Adrenal gland (tissue), 12 donors: ENCODE measurements around the gene TAF13. TPM values are rescaled to one million over a fixed set of nuclear protein-coding genes. Genes with fewer than 3 reads are reported as not detected.

Experiments
- DNase-seq, 7 donors: peaks; one replicate each; pipeline ENCODE4 v3.0.0-alpha.2; 2019 to 2020
- H3K27ac ChIP-seq, 5 donors: fragments of 200-600 bp; sonication (generic) in 4 of 5; 1 replicate in 3 of 5; 2 replicates in 2 of 5; pipeline versions ENCODE4 v1.5.1 to v1.8.0; 2016 to 2020; ENCODE audit warnings: mild to moderate bottlenecking in 1 of 5
- H3K27me3 ChIP-seq: fragments of 200-600 bp; 2 replicates; pipeline ENCODE4 v1.8.0; 2021
- H3K36me3 ChIP-seq, 2 donors: fragments of 200-600 bp; replicated peaks in 1 of 2; 1 replicate in 1 of 2; 2 replicates in 1 of 2; pipeline versions ENCODE4 v1.5.1 to v1.8.0; 2018 to 2022
- H3K4me1 ChIP-seq, 2 donors: fragments of 200-600 bp; replicated peaks in 1 of 2; 1 replicate in 1 of 2; 2 replicates in 1 of 2; pipeline versions ENCODE4 v1.5.1 to v1.8.0; 2018 to 2021
- H3K4me3 ChIP-seq, 4 donors: fragments of 200-600 bp; sonication (generic) in 3 of 4; one replicate each; pipeline ENCODE4 v1.5.1; 2016 to 2018
- H3K9me3 ChIP-seq, 3 donors: fragments of 200-600 bp; sonication (generic) in 1 of 3; replicated peaks in 1 of 3; 1 replicate in 2 of 3; 2 replicates in 1 of 3; pipeline versions ENCODE4 v1.5.1 to v1.8.0; 2016 to 2021
- POLR2A ChIP-seq, 2 donors: fragments of 450-650 bp; IDR thresholded peaks; one replicate each; pipeline ENCODE4 v1.6.1; 2017; ENCODE audit warnings: antibody characterized with exemption in 2 of 2, mild to moderate bottlenecking in 2 of 2, moderate library complexity in 1 of 2
- WGBS, 4 donors: extraction: QIAGEN DNeasy Blood & Tissue Kit in 2 of 4; methylation state at CpG; one replicate each; pipeline versions ENCODE4 v1.1.5 to v1.1.7; 2013 to 2017; 5-methylcytosine and 5-hydroxymethylcytosine counted together
- intact Hi-C, 2 donors: fragments of 100-400 bp; cut with DNase I; formaldehyde crosslinking; loops; one replicate each; pipeline versions ENCODE4 v1.14.1 to v1.15.0; 2022 to 2023
- polyA plus RNA-seq, 3 donors: library from polyadenylated mRNA; stranded (reverse); fragments of 200-250 nt in 2 of 3; fragments of 350-450 nt in 1 of 3; fragmentation: Illumina TruSeq in 1 of 3; extraction: RNeasy Lipid Tissue Mini Kit (QIAGEN cat#74804) in 1 of 3; gene quantifications; one replicate each; pipeline ENCODE4 v1.2.3, GENCODE V29; 2013 to 2014
- total RNA-seq, 9 donors: library from RNA; depleted of rRNA in 4 of 9; stranded (reverse); fragments of >200 nt in 4 of 9; fragments of 120-200 nt in 1 of 9; fragmentation: NEBNext Ultra II Directional in 1 of 9; extraction: Animal tissue kit (Norgen Biotek cat#: 25700) in 1 of 9; gene quantifications; one replicate each; pipeline versions ENCODE4 v1.1.0 to v1.2.4, GENCODE V29; 2013 to 2023
- TF ChIP-seq, protein P1 (sequence below), 6 experiments: fragments of 450-650 bp in 4 of 6; fragments of 200-600 bp in 2 of 6; sonication (generic) in 1 of 6; IDR thresholded peaks; 1 replicate in 5 of 6; 2 replicates in 1 of 6; pipeline versions ENCODE4 v1.5.1 to v1.8.0; 2016 to 2021; ENCODE audit warnings: antibody characterized with exemption in 6 of 6, mild to moderate bottlenecking in 2 of 6, moderate library complexity in 1 of 6
- donor health status: healthy with polysubstance abuse.
- donor health status: Bipolar disorder and iron deficiency.
- donor health status: DM: yes; HTN: yes; CAD: no.
- donor health status: DM: no; HTN: no; CAD: no.
- donor health status: DM: no; HTN: no; CAD: no.
- donor health status: DM: yes; HTN: yes; CAD: no.

TAF13 gene
- total and polyA plus RNA-seq, 12 donors, result 11.7 to 96.5 (median 31.1) TPM

DNA sequence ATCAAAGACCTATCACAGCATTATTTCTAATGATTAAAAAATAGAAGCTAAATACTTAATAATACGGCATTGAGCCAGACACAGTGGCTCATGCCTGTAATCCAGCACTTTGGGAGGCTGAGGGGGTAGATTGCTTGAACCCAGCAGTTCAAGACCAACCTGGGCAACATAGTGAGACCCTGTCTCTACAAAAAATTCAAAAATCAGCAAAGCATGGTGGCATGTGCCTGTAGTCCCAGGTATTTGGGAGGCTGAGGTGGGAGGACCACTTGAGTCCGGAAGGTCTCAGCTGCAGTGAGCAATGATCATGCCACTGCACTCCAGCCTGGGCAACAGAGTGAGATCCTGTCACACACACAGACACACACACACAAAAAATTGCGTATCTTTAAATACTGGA, 10.7 kb downstream of the TAF13 start:
- intact Hi-C loops, result no loop called here
- Histone ChIP-seq H3K4me1 (no peaks in the 10 kb centered on the region), H3K27ac (no peak overlapping the region), H3K4me3 (no peak overlapping the region), H3K9me3 (no peaks in the 10 kb centered on the region), H3K36me3 (peaks cover 0 to 36% of the 10 kb centered on the region in 2 donors), H3K27me3 (no peaks in the 10 kb centered on the region)
- 78 to 99% (median 92%) methylated on average over 3 of the region's 3 CpGs for WGBS, 4 donors
- no peak for TF ChIP-seq POLR2A (IDR thresholded peaks at IDR 0.05)
- TF ChIP-seq, protein P1, sequence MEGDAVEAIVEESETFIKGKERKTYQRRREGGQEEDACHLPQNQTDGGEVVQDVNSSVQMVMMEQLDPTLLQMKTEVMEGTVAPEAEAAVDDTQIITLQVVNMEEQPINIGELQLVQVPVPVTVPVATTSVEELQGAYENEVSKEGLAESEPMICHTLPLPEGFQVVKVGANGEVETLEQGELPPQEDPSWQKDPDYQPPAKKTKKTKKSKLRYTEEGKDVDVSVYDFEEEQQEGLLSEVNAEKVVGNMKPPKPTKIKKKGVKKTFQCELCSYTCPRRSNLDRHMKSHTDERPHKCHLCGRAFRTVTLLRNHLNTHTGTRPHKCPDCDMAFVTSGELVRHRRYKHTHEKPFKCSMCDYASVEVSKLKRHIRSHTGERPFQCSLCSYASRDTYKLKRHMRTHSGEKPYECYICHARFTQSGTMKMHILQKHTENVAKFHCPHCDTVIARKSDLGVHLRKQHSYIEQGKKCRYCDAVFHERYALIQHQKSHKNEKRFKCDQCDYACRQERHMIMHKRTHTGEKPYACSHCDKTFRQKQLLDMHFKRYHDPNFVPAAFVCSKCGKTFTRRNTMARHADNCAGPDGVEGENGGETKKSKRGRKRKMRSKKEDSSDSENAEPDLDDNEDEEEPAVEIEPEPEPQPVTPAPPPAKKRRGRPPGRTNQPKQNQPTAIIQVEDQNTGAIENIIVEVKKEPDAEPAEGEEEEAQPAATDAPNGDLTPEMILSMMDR (IDR thresholded peaks at IDR 0.05), result no peak
- DNase-seq, result no peak

DNA sequence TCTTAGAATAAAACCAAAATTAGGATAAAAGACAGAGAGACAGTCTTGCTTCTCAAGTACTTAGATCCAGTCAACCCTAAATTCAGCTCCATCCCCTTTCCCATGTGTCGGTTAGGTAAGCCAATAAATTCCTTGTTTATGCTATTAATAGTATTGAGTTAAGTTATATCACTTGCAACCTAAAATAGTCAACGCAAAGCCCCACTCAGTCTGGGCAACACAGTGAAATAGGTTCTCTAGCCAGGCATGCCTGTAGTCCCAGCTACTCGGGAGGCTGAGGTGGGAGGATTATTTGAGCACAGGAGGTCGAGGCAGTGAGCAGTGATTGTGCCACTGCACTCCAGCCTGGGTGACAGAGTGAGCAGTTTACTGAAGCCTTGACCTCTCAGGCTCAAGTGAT, 14.6 kb downstream of the TAF13 start:
- TF ChIP-seq POLR2A (IDR thresholded peaks at IDR 0.05), result no peak
- TF ChIP-seq, protein P1 (IDR thresholded peaks at IDR 0.05), result no peak
- H3K27me3 ChIP-seq, result no peaks in the 10 kb centered on the region
- H3K4me1 ChIP-seq, result no peaks in the 10 kb centered on the region
- peaks cover 0 to 26% of the 10 kb centered on the region in 2 donors for H3K36me3 ChIP-seq
- no peak overlapping the region for H3K4me3 ChIP-seq
- intact Hi-C loops, result no loop called here
- H3K9me3 ChIP-seq, result no peaks in the 10 kb centered on the region
- H3K27ac ChIP-seq, result no peak overlapping the region
- 83 to 92% (median 86%) methylated on average over 4 of the region's 4 CpGs for WGBS, 4 donors
- peak in 1 of 7 donors; percentile 15 for DNase-seq

DNA sequence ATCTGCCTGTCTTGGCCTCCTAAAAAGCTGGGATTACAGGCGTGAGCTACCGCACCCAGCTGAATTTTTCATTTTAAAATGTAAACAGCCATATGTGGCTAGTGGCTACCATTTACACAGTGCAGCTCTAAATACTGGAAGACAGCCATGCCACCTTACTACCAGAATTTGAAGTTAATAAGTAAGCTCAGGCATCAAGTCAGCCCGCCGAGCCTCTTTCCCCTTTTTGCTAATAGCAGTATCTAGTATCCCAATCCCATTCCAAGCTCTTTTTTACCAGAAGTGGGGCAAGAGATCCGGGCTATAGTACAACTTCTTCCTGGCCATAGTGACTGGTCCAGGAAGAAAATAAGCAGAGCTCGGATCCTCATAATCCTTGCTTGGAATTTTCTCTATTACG, 15.1 kb downstream of the TAF13 start:
- no peaks in the 10 kb centered on the region for H3K4me1 ChIP-seq
- 85 to 92% (median 86%) methylated on average over 7 of the region's 7 CpGs for WGBS, 4 donors
- DNase-seq, result peak in 1 of 7 donors; percentile 39
- no peaks in the 10 kb centered on the region for H3K27me3 ChIP-seq
- peaks cover 0 to 22% of the 10 kb centered on the region in 2 donors for H3K36me3 ChIP-seq
- no peaks in the 10 kb centered on the region for H3K9me3 ChIP-seq
- no peak overlapping the region for H3K27ac ChIP-seq
- intact Hi-C loops, result no loop called here
- TF ChIP-seq, protein P1 (IDR thresholded peaks at IDR 0.05), result no peak
- TF ChIP-seq POLR2A (IDR thresholded peaks at IDR 0.05), result no peak
- no peak overlapping the region for H3K4me3 ChIP-seq

DNA sequence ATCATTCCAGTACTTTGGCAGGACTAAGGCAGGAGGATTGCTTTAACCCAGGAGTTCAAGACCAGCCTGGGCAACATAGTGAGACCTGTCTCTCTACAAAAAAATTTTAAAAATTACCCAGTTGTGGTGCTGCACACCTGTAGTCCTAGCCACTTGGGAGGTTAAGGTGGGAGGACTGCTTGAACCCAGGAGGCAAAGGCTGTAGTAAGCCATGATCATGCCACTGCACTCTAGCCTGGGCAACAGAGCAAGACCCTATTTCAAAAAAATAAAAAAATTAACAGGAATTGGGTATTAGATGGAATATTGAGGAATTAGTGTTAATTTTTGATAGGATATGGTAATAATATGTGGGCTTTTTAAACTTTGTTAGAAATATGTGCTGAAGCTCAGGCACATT, 16.8 kb downstream of the TAF13 start:
- H3K4me1 ChIP-seq, result no peaks in the 10 kb centered on the region
- no peak overlapping the region for H3K4me3 ChIP-seq
- no peak for DNase-seq
- H3K9me3 ChIP-seq, result no peaks in the 10 kb centered on the region
- H3K27me3 ChIP-seq, result no peaks in the 10 kb centered on the region
- TF ChIP-seq, protein P1 (IDR thresholded peaks at IDR 0.05), result no peak
- TF ChIP-seq POLR2A (IDR thresholded peaks at IDR 0.05), result no peak
- H3K27ac ChIP-seq, result no peak overlapping the region
- intact Hi-C loops, result no loop called here
- H3K36me3 ChIP-seq, result peaks cover 0 to 9% of the 10 kb centered on the region in 2 donors
